ENCODE data around the gene DENND1A. TPM values are rescaled to one million over a fixed set of nuclear protein-coding genes. Genes with fewer than 3 reads are reported as not detected.

The DENND1A gene
- total and polyA plus RNA-seq, 4 donors: 7.9 to 22.0 (median 13.9) TPM

GRCh38 chr9:123568691-123569688 lies 360.9 kb downstream of the DENND1A start:
- H3K4me3 ChIP-seq (ENCODE audit: low read depth in 1 of 3, low read length in 3 of 3): no peak overlapping the region
- TF ChIP-seq ZBTB33 (IDR thresholded peaks at IDR 0.05): no peak
- peak; percentile 30 for TF ChIP-seq NR2F2 (IDR thresholded peaks at IDR 0.05)
- TF ChIP-seq JUND (IDR thresholded peaks at IDR 0.05): no peak
- TF ChIP-seq REST (IDR thresholded peaks at IDR 0.05): no peak
- peak in 1 of 2 donors; percentile 30 for TF ChIP-seq RXRA (IDR thresholded peaks at IDR 0.05)
- TF ChIP-seq FOXA1 (IDR thresholded peaks at IDR 0.05): no peak
- TF ChIP-seq ATF3 (IDR thresholded peaks at IDR 0.05): no peak
- no peak for TF ChIP-seq YY1 (IDR thresholded peaks at IDR 0.05)
- no peak for TF ChIP-seq HNF4G (IDR thresholded peaks at IDR 0.05)
- H3K27me3 ChIP-seq (ENCODE audit: control insufficient read depth in 4 of 4, insufficient read depth in 4 of 4, low read length in 3 of 4): no peaks in the 10 kb centered on the region
- no peak overlapping the region for H3K27ac ChIP-seq (ENCODE audit: low read depth in 1 of 2, low read length in 2 of 2)
- no peak for DNase-seq (ENCODE audit: low spot score)
- no peaks in the 10 kb centered on the region for H3K9me3 ChIP-seq (ENCODE audit: control insufficient read depth in 4 of 4, low read length in 3 of 4)
- peaks cover 0 to 1% (median 0%) of the 10 kb centered on the region in 4 donors for H3K4me1 ChIP-seq (ENCODE audit: control insufficient read depth in 4 of 4, insufficient read depth in 4 of 4, low read length in 3 of 4)
- H3K9ac ChIP-seq (ENCODE audit: low read depth in 1 of 2, low read length in 2 of 2): no peak overlapping the region
- H3K36me3 ChIP-seq (ENCODE audit: control insufficient read depth in 4 of 4, insufficient read depth in 3 of 4, low read depth in 1 of 4, low read length in 3 of 4): peaks cover 0 to 3% (median 0%) of the 10 kb centered on the region in 4 donors
- WGBS: 72% methylated on average over 17 of the region's 17 CpGs

- TF ChIP-seq ATF3 (IDR thresholded peaks at IDR 0.05): no peak
- no peak for TF ChIP-seq JUND (IDR thresholded peaks at IDR 0.05)
- TF ChIP-seq TAF1 (conservative IDR thresholded peaks at IDR 0.05): no peak
- no peak for TF ChIP-seq RXRA (IDR thresholded peaks at IDR 0.05)
- TF ChIP-seq GABPA (IDR thresholded peaks at IDR 0.05 in 1 of 2, conservative IDR thresholded peaks at IDR 0.05 in 1 of 2): no peak
- no peak for TF ChIP-seq CTCF (IDR thresholded peaks at IDR 0.05; ENCODE audit: low read depth, low read length, missing input control)
- TF ChIP-seq FOXA1 (IDR thresholded peaks at IDR 0.05): no peak
- no peak for TF ChIP-seq NR2F2 (IDR thresholded peaks at IDR 0.05)
- no peak for TF ChIP-seq EGR1 (IDR thresholded peaks at IDR 0.05; ENCODE audit: low read depth in 2 of 2)
- no peak for TF ChIP-seq FOXA2 (IDR thresholded peaks at IDR 0.05)
- TF ChIP-seq REST (IDR thresholded peaks at IDR 0.05): no peak
- no peak for TF ChIP-seq MAX (IDR thresholded peaks at IDR 0.05)
- no peak for TF ChIP-seq YY1 (IDR thresholded peaks at IDR 0.05)
- TF ChIP-seq HNF4G (IDR thresholded peaks at IDR 0.05): no peak
- TF ChIP-seq RAD21 (IDR thresholded peaks at IDR 0.05): no peak
- DNase-seq (ENCODE audit: low spot score): no peak
- H3K4me1 ChIP-seq (ENCODE audit: control insufficient read depth in 4 of 4, insufficient read depth in 4 of 4, low read length in 3 of 4): peaks cover 0 to 1% (median 0%) of the 10 kb centered on the region in 4 donors
- H3K4me3 ChIP-seq (ENCODE audit: low read depth in 1 of 3, low read length in 3 of 3): no peak overlapping the region
- no peak overlapping the region for H3K27ac ChIP-seq (ENCODE audit: low read depth in 1 of 2, low read length in 2 of 2)
- H3K9me3 ChIP-seq (ENCODE audit: control insufficient read depth in 4 of 4, low read length in 3 of 4): no peaks in the 10 kb centered on the region
- H3K36me3 ChIP-seq (ENCODE audit: control insufficient read depth in 4 of 4, insufficient read depth in 3 of 4, low read depth in 1 of 4, low read length in 3 of 4): peaks cover 0 to 3% (median 0%) of the 10 kb centered on the region in 4 donors
- no peak overlapping the region for H3K9ac ChIP-seq (ENCODE audit: low read depth in 1 of 2, low read length in 2 of 2)
- H3K27me3 ChIP-seq (ENCODE audit: control insufficient read depth in 4 of 4, insufficient read depth in 4 of 4, low read length in 3 of 4): no peaks in the 10 kb centered on the region
- 90% methylated on average over 3 of the region's 3 CpGs for WGBS
These were observed 362.9 kb downstream of the DENND1A start for GRCh38 chr9:123567013-123567412.
